HCT116 (cell line): Measurements from ENCODE around the gene COL7A1. TPM values are rescaled to one million over a fixed set of nuclear protein-coding genes. Genes with fewer than 3 reads are reported as not detected.

Experiments used
- ATAC-seq: fragments of 200-7000 bp; cut with Tn5 transposase; 2 replicates; pipeline ENCODE4 v1.9.1; 2020; ENCODE audit warnings: mild to moderate bottlenecking, moderate library complexity
- BruUV-seq: library from RNA; stranded (reverse); fragments of 400-500 nt; replicated peaks from 2 replicates; lab custom pipeline; 2021; lab: Mats Ljungman, UMichigan
- CTCF ChIA-PET: fragments of 300-600 bp; sonication (Branson Sonifier 250); formaldehyde crosslinking; loops from one replicate; lab custom pipeline; 2021; ENCODE audit warnings: antibody characterized with exemption; lab: Charles Lee
- POLR2A ChIA-PET: fragments of 300-600, 350-600 bp; sonication (Branson Sonifier 250); formaldehyde crosslinking; loops from one replicate; lab custom pipeline; 2021; ENCODE audit warnings: antibody characterized with exemption; lab: Charles Lee
- RAD21 ChIA-PET, 2 experiments: fragments of 300-600 bp; sonication (Branson Sonifier 250); formaldehyde crosslinking; loops; one replicate each; lab custom pipeline; 2023; ENCODE audit warnings: low total read pairs in 2 of 2; ENCODE audit not compliant: uncharacterized antibody in 2 of 2, unreplicated experiment in 2 of 2, low non-redundant PET in 1 of 2; lab: Charles Lee
- DNase-seq: peaks from one replicate; pipeline ENCODE4 v3.0.0-alpha.2; 2010; ENCODE audit warnings: low read depth, low spot score
- H2AFZ ChIP-seq: fragments of 200-600 bp; shearing (Covaris generic), sonication (generic); 2 replicates; pipeline ENCODE4 v1.6.1; 2017; ENCODE audit warnings: low read depth, mixed run types, mixed read lengths, antibody characterized with exemption, low read length; ENCODE audit not compliant: poor library complexity, severe bottlenecking
- H3K27ac ChIP-seq: 2 replicates; pipeline ENCODE4 v1.5.1; 2012; ENCODE audit warnings: low read depth, low read length
- H3K27me3 ChIP-seq: fragments of 200-600 bp; sonication (generic); 2 replicates; pipeline ENCODE4 v1.6.1; 2016; ENCODE audit warnings: mixed run types, low read length, mixed read lengths; ENCODE audit not compliant: insufficient read depth
- H3K36me3 ChIP-seq, 2 experiments: fragments of 200-500 bp in 1 of 2; fragments of 200-600 bp in 1 of 2; sonication (Bioruptor generic) in 1 of 2; sonication (generic) in 1 of 2; 2 replicates each; pipeline versions ENCODE4 v1.5.1 to v1.6.1; 2014 to 2016; ENCODE audit warnings: low read length in 2 of 2, inconsistent platforms in 1 of 2, mixed read lengths in 1 of 2, mixed run types in 1 of 2; ENCODE audit not compliant: insufficient read depth in 2 of 2, control insufficient read depth in 1 of 2
- H3K4me1 ChIP-seq, 2 experiments: fragments of 200-600 bp in 1 of 2; sonication (generic) in 1 of 2; 2 replicates each; pipeline versions ENCODE4 v1.5.1 to v1.6.1; 2012 to 2017; ENCODE audit warnings: low read length in 2 of 2, inconsistent platforms in 1 of 2, mild to moderate bottlenecking in 1 of 2, mixed read lengths in 1 of 2, mixed run types in 1 of 2, moderate library complexity in 1 of 2; ENCODE audit not compliant: insufficient read depth in 2 of 2, control insufficient read depth in 1 of 2
- H3K4me2 ChIP-seq: fragments of 200-600 bp; sonication (generic); 2 replicates; pipeline ENCODE4 v1.6.1; 2017; ENCODE audit warnings: mixed run types, low read length, mixed read lengths
- H3K4me3 ChIP-seq, 2 experiments: fragments of 200-600 bp in 1 of 2; sonication (generic) in 1 of 2; replicated peaks in 1 of 2; 2 replicates each; pipeline ENCODE4 v1.5.1; 2011 to 2016; ENCODE audit warnings: low read length in 2 of 2, control low read depth in 1 of 2, low read depth in 1 of 2, mild to moderate bottlenecking in 1 of 2, mixed read lengths in 1 of 2, mixed run types in 1 of 2
- H3K79me2 ChIP-seq: fragments of 200-600 bp; sonication (generic); 2 replicates; pipeline ENCODE4 v1.6.1; 2017; ENCODE audit warnings: mild to moderate bottlenecking, mixed run types, low read length, moderate library complexity, mixed read lengths; ENCODE audit not compliant: insufficient read depth
- H3K9ac ChIP-seq: fragments of 200-600 bp; sonication (generic); 2 replicates; pipeline ENCODE4 v1.6.1; 2016; ENCODE audit warnings: low read length, mixed read lengths
- H3K9me2 ChIP-seq: fragments of 200-600 bp; sonication (generic), shearing (Covaris generic); 2 replicates; pipeline ENCODE4 v1.6.1; 2017; ENCODE audit warnings: mixed run types, mild to moderate bottlenecking, moderate library complexity; ENCODE audit not compliant: insufficient read depth
- H3K9me3 ChIP-seq, 2 experiments: fragments of 200-500 bp in 1 of 2; fragments of 200-600 bp in 1 of 2; sonication (Bioruptor generic) in 1 of 2; sonication (generic) in 1 of 2; 2 replicates each; pipeline ENCODE4 v1.6.1; 2014 to 2017; ENCODE audit warnings: low read length in 2 of 2, mixed read lengths in 2 of 2, inconsistent platforms in 1 of 2, low read depth in 1 of 2, mild to moderate bottlenecking in 1 of 2, mixed run types in 1 of 2, moderate library complexity in 1 of 2; ENCODE audit not compliant: control insufficient read depth in 1 of 2, insufficient read depth in 1 of 2
- H4K20me1 ChIP-seq: fragments of 200-600 bp; sonication (generic), shearing (Covaris generic); 2 replicates; pipeline ENCODE4 v1.6.1; 2017; ENCODE audit warnings: mixed run types, mild to moderate bottlenecking, moderate library complexity; ENCODE audit not compliant: insufficient read depth
- CEBPB ChIP-seq: IDR thresholded peaks from 2 replicates; pipeline ENCODE4 v1.6.1; 2012; ENCODE audit warnings: low read depth
- EGR1 ChIP-seq: IDR thresholded peaks from 2 replicates; pipeline ENCODE4 v1.6.1; 2012; ENCODE audit warnings: low read depth
- EZH2phosphoT487 ChIP-seq: fragments of 200-600 bp; IDR thresholded peaks from 2 replicates; pipeline ENCODE4 v1.6.1; 2018; ENCODE audit warnings: antibody characterized with exemption, borderline replicate concordance
- FOSL1 ChIP-seq: IDR thresholded peaks from 2 replicates; pipeline ENCODE4 v1.6.1; 2012; ENCODE audit warnings: low read depth
- JUND ChIP-seq: IDR thresholded peaks from 2 replicates; pipeline ENCODE4 v1.6.1; 2012
- SIN3A ChIP-seq: IDR thresholded peaks from 2 replicates; pipeline ENCODE4 v1.6.1; 2012; ENCODE audit warnings: low read depth
- SP1 ChIP-seq: IDR thresholded peaks from 2 replicates; pipeline ENCODE4 v1.6.1; 2012; ENCODE audit warnings: low read depth
- SRF ChIP-seq: IDR thresholded peaks from 2 replicates; pipeline ENCODE4 v1.6.1; 2012; ENCODE audit warnings: low read depth
- ZFX ChIP-seq: fragments of 450-650 bp; IDR thresholded peaks from 2 replicates; pipeline ENCODE4 v1.6.1; 2017
- intact Hi-C: fragments of 100-400 bp; cut with micrococcal nuclease; formaldehyde crosslinking; loops from 2 replicates; pipeline ENCODE4 v1.10.0; 2022
- total RNA-seq: library from RNA; stranded (reverse); gene quantifications from one replicate; pipeline ENCODE4 v1.2.1, GENCODE V29; 2021; ENCODE audit not compliant: unreplicated experiment
- TF ChIP-seq, protein P1 (sequence below), 3 experiments: fragments of 200-600 bp in 1 of 3; sonication (generic) in 1 of 3; IDR thresholded peaks in 2 of 3; conservative IDR thresholded peaks in 1 of 3; 2 replicates each; pipeline ENCODE4 v1.5.1; 2012 to 2017; ENCODE audit warnings: low read depth in 2 of 3, low read length in 2 of 3, antibody characterized with exemption in 1 of 3, borderline replicate concordance in 1 of 3, control low read depth in 1 of 3, mild to moderate bottlenecking in 1 of 3, mixed read lengths in 1 of 3, mixed run types in 1 of 3, moderate library complexity in 1 of 3; ENCODE audit not compliant: insufficient read depth in 1 of 3
- TF ChIP-seq, protein P2 (sequence below): IDR thresholded peaks from 2 replicates; pipeline ENCODE4 v1.6.1; 2012; ENCODE audit warnings: low read depth
- TF ChIP-seq, protein P3 (sequence below): IDR thresholded peaks from 2 replicates; pipeline ENCODE4 v1.6.1; 2011; ENCODE audit warnings: mild to moderate bottlenecking, low read length, moderate library complexity; ENCODE audit not compliant: insufficient replicate concordance; ENCODE audit errors: extremely low read depth
- TF ChIP-seq, protein P4 (sequence below): IDR thresholded peaks from 2 replicates; pipeline ENCODE4 v1.6.1; 2012

COL7A1 gene
- total RNA-seq, 1 experiment from 2014 or later = 11.4 TPM

DNA sequence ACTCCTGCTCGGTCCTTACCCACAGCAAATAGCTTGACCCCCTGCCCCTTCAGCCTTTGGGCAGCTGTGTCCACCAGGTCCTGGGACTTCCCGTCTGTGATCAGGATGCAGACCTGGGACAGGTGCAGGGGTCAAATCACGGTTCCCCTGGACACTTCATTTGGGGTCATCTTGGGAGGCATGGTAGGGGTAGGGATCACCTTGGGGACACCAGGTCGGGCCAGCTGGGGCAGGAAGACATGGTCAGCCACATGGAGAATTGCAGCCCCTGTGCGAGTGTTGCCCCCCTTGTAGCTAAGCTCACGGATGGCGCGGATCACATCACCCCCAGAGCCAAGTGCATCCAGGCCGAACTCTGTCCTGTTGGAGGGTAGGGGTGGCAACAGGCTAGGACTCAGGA, 1.8 kb downstream of the COL7A1 start:
- no peaks in the 10 kb centered on the region for H3K9me3 ChIP-seq
- BruUV-seq = no TSS peak
- no peaks in the 10 kb centered on the region for H4K20me1 ChIP-seq
- RAD21 ChIA-PET = no interaction called here
- no peak for DNase-seq
- no peaks in the 10 kb centered on the region for H3K9me2 ChIP-seq
- intact Hi-C loops = no loop called here
- peaks cover 11 to 21% of the 10 kb centered on the region in 2 experiments for H3K4me1 ChIP-seq
- H3K4me2 ChIP-seq = no peak overlapping the region
- POLR2A ChIA-PET = no interaction called here
- no peak overlapping the region for H3K27ac ChIP-seq
- H3K27me3 ChIP-seq = no peaks in the 10 kb centered on the region
- no peaks in the 10 kb centered on the region for H3K79me2 ChIP-seq
- no peak for ATAC-seq
- H3K4me3 ChIP-seq = no peak overlapping the region
- H3K36me3 ChIP-seq = peaks cover 0 to 7% of the 10 kb centered on the region in 2 experiments; a peak in 1 of 4 replicates
- H2AFZ ChIP-seq = no peak overlapping the region
- CTCF ChIA-PET = no interaction called here
- TF ChIP-seq EGR1 (no peak), CEBPB (no peak), JUND (no peak), FOSL1 (no peak), SP1 (no peak)
- TF ChIP-seq, protein P1, sequence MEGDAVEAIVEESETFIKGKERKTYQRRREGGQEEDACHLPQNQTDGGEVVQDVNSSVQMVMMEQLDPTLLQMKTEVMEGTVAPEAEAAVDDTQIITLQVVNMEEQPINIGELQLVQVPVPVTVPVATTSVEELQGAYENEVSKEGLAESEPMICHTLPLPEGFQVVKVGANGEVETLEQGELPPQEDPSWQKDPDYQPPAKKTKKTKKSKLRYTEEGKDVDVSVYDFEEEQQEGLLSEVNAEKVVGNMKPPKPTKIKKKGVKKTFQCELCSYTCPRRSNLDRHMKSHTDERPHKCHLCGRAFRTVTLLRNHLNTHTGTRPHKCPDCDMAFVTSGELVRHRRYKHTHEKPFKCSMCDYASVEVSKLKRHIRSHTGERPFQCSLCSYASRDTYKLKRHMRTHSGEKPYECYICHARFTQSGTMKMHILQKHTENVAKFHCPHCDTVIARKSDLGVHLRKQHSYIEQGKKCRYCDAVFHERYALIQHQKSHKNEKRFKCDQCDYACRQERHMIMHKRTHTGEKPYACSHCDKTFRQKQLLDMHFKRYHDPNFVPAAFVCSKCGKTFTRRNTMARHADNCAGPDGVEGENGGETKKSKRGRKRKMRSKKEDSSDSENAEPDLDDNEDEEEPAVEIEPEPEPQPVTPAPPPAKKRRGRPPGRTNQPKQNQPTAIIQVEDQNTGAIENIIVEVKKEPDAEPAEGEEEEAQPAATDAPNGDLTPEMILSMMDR (IDR thresholded peaks at IDR 0.05 in 2 of 3, conservative IDR thresholded peaks at IDR 0.05 in 1 of 3; ENCODE audit: borderline replicate concordance in 1 of 3, insufficient read depth in 1 of 3, low read depth in 2 of 3, low read length in 2 of 3) = no peak
- no peak overlapping the region for H3K9ac ChIP-seq

DNA sequence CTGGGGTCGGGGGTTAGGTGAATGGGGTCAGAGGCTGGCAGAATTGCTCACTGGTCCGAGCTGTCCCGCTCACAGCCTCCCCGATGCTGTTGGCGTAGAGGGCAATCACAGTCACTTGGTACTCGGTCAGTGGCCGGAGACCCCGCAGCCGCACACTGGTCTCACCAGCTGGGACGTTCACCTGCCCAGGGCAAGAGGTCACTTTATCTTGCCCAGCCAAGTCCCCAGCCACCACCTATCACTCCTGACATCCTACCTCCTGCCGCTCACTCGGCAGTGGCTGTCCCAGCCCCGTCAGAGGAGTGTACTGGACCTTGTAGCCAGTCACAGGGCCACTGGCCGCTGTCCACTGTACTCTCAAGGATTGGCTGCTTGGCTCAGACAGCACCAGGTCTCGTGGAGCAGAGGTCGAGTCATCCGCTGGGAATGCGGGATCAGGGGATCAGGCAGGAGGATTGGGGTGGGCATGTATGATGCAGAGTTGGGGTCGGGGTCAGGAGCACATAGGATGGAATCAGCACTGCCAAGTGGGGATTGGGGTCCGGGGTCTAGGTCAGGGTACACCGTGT, 2.5 kb downstream of the COL7A1 start:
- no TSS peak for BruUV-seq
- ChIA-PET POLR2A (no interaction called here), CTCF (no interaction called here), RAD21 (no interaction called here)
- Histone ChIP-seq H3K27me3 (no peaks in the 10 kb centered on the region), H3K9me3 (no peaks in the 10 kb centered on the region), H3K4me1 (peaks cover 11 to 21% of the 10 kb centered on the region in 2 experiments), H3K4me3 (no peak overlapping the region), H3K36me3 (peaks cover 0 to under 1% of the 10 kb centered on the region in 2 experiments; a peak in 1 of 4 replicates), H3K9me2 (no peaks in the 10 kb centered on the region), H3K9ac (no peak overlapping the region), H3K27ac (no peak overlapping the region), H3K4me2 (no peak overlapping the region), H2AFZ (no peak overlapping the region), H3K79me2 (no peaks in the 10 kb centered on the region), H4K20me1 (no peaks in the 10 kb centered on the region)
- intact Hi-C loops = no loop called here
- no peak for ATAC-seq
- no peak for DNase-seq
- TF ChIP-seq SRF = no peak
- no peak for TF ChIP-seq CEBPB
- TF ChIP-seq, protein P2, sequence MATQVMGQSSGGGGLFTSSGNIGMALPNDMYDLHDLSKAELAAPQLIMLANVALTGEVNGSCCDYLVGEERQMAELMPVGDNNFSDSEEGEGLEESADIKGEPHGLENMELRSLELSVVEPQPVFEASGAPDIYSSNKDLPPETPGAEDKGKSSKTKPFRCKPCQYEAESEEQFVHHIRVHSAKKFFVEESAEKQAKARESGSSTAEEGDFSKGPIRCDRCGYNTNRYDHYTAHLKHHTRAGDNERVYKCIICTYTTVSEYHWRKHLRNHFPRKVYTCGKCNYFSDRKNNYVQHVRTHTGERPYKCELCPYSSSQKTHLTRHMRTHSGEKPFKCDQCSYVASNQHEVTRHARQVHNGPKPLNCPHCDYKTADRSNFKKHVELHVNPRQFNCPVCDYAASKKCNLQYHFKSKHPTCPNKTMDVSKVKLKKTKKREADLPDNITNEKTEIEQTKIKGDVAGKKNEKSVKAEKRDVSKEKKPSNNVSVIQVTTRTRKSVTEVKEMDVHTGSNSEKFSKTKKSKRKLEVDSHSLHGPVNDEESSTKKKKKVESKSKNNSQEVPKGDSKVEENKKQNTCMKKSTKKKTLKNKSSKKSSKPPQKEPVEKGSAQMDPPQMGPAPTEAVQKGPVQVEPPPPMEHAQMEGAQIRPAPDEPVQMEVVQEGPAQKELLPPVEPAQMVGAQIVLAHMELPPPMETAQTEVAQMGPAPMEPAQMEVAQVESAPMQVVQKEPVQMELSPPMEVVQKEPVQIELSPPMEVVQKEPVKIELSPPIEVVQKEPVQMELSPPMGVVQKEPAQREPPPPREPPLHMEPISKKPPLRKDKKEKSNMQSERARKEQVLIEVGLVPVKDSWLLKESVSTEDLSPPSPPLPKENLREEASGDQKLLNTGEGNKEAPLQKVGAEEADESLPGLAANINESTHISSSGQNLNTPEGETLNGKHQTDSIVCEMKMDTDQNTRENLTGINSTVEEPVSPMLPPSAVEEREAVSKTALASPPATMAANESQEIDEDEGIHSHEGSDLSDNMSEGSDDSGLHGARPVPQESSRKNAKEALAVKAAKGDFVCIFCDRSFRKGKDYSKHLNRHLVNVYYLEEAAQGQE = no peak
- TF ChIP-seq ZFX = no peak
- no peak for TF ChIP-seq SIN3A
- TF ChIP-seq, protein P3, sequence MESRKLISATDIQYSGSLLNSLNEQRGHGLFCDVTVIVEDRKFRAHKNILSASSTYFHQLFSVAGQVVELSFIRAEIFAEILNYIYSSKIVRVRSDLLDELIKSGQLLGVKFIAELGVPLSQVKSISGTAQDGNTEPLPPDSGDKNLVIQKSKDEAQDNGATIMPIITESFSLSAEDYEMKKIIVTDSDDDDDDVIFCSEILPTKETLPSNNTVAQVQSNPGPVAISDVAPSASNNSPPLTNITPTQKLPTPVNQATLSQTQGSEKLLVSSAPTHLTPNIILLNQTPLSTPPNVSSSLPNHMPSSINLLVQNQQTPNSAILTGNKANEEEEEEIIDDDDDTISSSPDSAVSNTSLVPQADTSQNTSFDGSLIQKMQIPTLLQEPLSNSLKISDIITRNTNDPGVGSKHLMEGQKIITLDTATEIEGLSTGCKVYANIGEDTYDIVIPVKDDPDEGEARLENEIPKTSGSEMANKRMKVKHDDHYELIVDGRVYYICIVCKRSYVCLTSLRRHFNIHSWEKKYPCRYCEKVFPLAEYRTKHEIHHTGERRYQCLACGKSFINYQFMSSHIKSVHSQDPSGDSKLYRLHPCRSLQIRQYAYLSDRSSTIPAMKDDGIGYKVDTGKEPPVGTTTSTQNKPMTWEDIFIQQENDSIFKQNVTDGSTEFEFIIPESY = no peak
- TF ChIP-seq, protein P4, sequence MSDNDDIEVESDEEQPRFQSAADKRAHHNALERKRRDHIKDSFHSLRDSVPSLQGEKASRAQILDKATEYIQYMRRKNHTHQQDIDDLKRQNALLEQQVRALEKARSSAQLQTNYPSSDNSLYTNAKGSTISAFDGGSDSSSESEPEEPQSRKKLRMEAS = no peak
- no peak for TF ChIP-seq EZH2phosphoT487
